WTC11 (cell line): ENCODE results near the gene ADAM19. TPM values are rescaled to one million over a fixed set of nuclear protein-coding genes. Genes with fewer than 3 reads are reported as not detected.

ENCODE experiments used
- ATAC-seq: fragments of 200-7000 bp; cut with Tn5 transposase; 2 replicates; pipeline ENCODE4 v1.10.0; 2021; ENCODE audit warnings: mild to moderate bottlenecking, moderate library complexity
- CTCF ChIA-PET: fragments of 300-600 bp; sonication (Branson Sonifier 250); formaldehyde crosslinking; loops from one replicate; lab custom pipeline; 2021; ENCODE audit warnings: antibody characterized with exemption; lab: Charles Lee
- POLR2A ChIA-PET: fragments of 350-600 bp; sonication (Branson Sonifier 250); formaldehyde crosslinking; loops from one replicate; lab custom pipeline; 2021; ENCODE audit warnings: antibody characterized with exemption; lab: Charles Lee
- DNase-seq: peaks from one replicate; pipeline ENCODE4 v3.0.0; 2021; ENCODE audit warnings: low spot score
- H3K27ac Mint-ChIP-seq: 2 replicates; pipeline ENCODE4 v1.8.0; 2021; ENCODE audit warnings: mixed read lengths
- H3K27me3 Mint-ChIP-seq: 2 replicates; pipeline ENCODE4 v1.8.0; 2021; ENCODE audit warnings: low read depth, mild to moderate bottlenecking, moderate library complexity, mixed read lengths
- H3K36me3 Mint-ChIP-seq: 2 replicates; pipeline ENCODE4 v1.8.0; 2021; ENCODE audit warnings: mixed read lengths
- H3K4me1 Mint-ChIP-seq: 2 replicates; pipeline ENCODE4 v1.8.0; 2022; ENCODE audit warnings: mixed read lengths
- H3K4me3 Mint-ChIP-seq: 2 replicates; pipeline ENCODE4 v1.8.0; 2021; ENCODE audit warnings: mild to moderate bottlenecking, moderate library complexity, mixed read lengths
- H3K9me3 Mint-ChIP-seq: 2 replicates; pipeline ENCODE4 v1.8.0; 2021; ENCODE audit warnings: mixed read lengths
- AR ChIP-seq: fragments of 250-450 bp; sonication (Bioruptor Pico); IDR thresholded peaks from 2 replicates; pipeline ENCODE4 v1.9.0; 2021; ENCODE audit warnings: mild to moderate bottlenecking
- CBFB ChIP-seq: sonication (generic); formaldehyde crosslinking; IDR thresholded peaks from 2 replicates; pipeline ENCODE4 v1.8.1; 2022; ENCODE audit warnings: mild to moderate bottlenecking, low read depth, missing genetic modification reagents
- CDX4 ChIP-seq: fragments of 250-450 bp; sonication (Bioruptor Pico); IDR thresholded peaks from 2 replicates; pipeline ENCODE4 v1.9.0; 2021; ENCODE audit warnings: moderate library complexity, mild to moderate bottlenecking, inconsistent platforms, borderline replicate concordance
- E2F4 ChIP-seq: sonication (generic); formaldehyde crosslinking; IDR thresholded peaks from 2 replicates; pipeline ENCODE4 v1.8.1; 2022; ENCODE audit warnings: low read depth, mild to moderate bottlenecking, moderate library complexity, missing genetic modification reagents, borderline replicate concordance
- EMX1 ChIP-seq: fragments of 250-450 bp; sonication (Bioruptor Pico); IDR thresholded peaks from 2 replicates; pipeline ENCODE4 v1.8.0; 2021; ENCODE audit warnings: mild to moderate bottlenecking
- ETV6 ChIP-seq: sonication (generic); formaldehyde crosslinking; IDR thresholded peaks from 2 replicates; pipeline ENCODE4 v1.8.1; 2022; ENCODE audit warnings: mild to moderate bottlenecking, missing genetic modification reagents
- NR3C1 ChIP-seq: sonication (generic); formaldehyde crosslinking; conservative IDR thresholded peaks from 2 replicates; pipeline ENCODE4 v1.8.1; 2023; ENCODE audit warnings: low read depth, mild to moderate bottlenecking, missing genetic modification reagents
- PRDM15 ChIP-seq: sonication (generic); formaldehyde crosslinking; IDR thresholded peaks from 2 replicates; pipeline ENCODE4 v1.8.0; 2022; ENCODE audit warnings: missing genetic modification reagents
- ZBTB43 ChIP-seq: sonication (generic); formaldehyde crosslinking; IDR thresholded peaks from 2 replicates; pipeline ENCODE4 v1.8.1; 2023; ENCODE audit warnings: mild to moderate bottlenecking, missing genetic modification reagents
- ZNF219 ChIP-seq: sonication (generic); formaldehyde crosslinking; IDR thresholded peaks from 2 replicates; pipeline ENCODE4 v1.8.0; 2023; ENCODE audit warnings: missing genetic modification reagents, mild to moderate bottlenecking, borderline replicate concordance
- ZNF263 ChIP-seq: sonication (generic); formaldehyde crosslinking; IDR thresholded peaks from 2 replicates; pipeline ENCODE4 v1.8.1; 2022; ENCODE audit warnings: low read depth, mild to moderate bottlenecking, moderate library complexity, missing genetic modification reagents
- ZNF532 ChIP-seq: fragments of 250-450 bp; sonication (Bioruptor Pico); IDR thresholded peaks from 2 replicates; pipeline ENCODE4 v1.9.0; 2021; ENCODE audit warnings: mild to moderate bottlenecking, borderline replicate concordance
- ZNF671 ChIP-seq: fragments of 250-450 bp; sonication (Bioruptor Pico); IDR thresholded peaks from 2 replicates; pipeline ENCODE4 v1.8.0; 2021; ENCODE audit warnings: mild to moderate bottlenecking
- total RNA-seq: library from RNA; stranded (reverse); gene quantifications from 3 replicates; pipeline ENCODE4 v1.2.3, GENCODE V29; 2021

The ADAM19 gene
- total RNA-seq, 1 experiment from 2014 or later: 28.6 TPM

GRCh38 chr5:157486221-157486681 is 89.3 kb downstream of the ADAM19 start:
- Mint-ChIP-seq H3K36me3 (peaks cover 12% of the 10 kb centered on the region), H3K27ac (no peak overlapping the region), H3K4me1 (no peaks in the 10 kb centered on the region), H3K4me3 (no peak overlapping the region), H3K27me3 (no peaks in the 10 kb centered on the region), H3K9me3 (peaks cover 3% of the 10 kb centered on the region; the same call in 1 of the 2 replicates)
- no peak for DNase-seq
- no peak for ATAC-seq
- POLR2A ChIA-PET: no interaction called here
- TF ChIP-seq ZNF671 (CRISPR knock-in tag) (no peak), E2F4 (CRISPR knock-in tag) (no peak), NR3C1 (CRISPR knock-in tag) (no peak), ZNF263 (CRISPR knock-in tag) (no peak), ZNF532 (no peak), AR (no peak)
- CTCF ChIA-PET: interaction anchor here (1.4 to 1.8 kb wide), 3 partner anchors 14 to 182 kb away, joined by 3 to 6 read pairs (median 4); no protein-coding TSS in a partner anchor

- Mint-ChIP-seq H3K27me3 (no peaks in the 10 kb centered on the region), H3K4me1 (no peaks in the 10 kb centered on the region), H3K4me3 (no peak overlapping the region), H3K36me3 (peaks cover 11% of the 10 kb centered on the region), H3K27ac (no peak overlapping the region), H3K9me3 (peaks cover 3% of the 10 kb centered on the region; the same call in 1 of the 2 replicates)
- no peak for DNase-seq
- ChIA-PET CTCF (interaction anchor here (1.4 to 1.8 kb wide), 3 partner anchors 14 to 182 kb away, joined by 3 to 6 read pairs (median 4); no protein-coding TSS in a partner anchor), POLR2A (no interaction called here)
- TF ChIP-seq CDX4 (CRISPR knock-in tag): no peak
- TF ChIP-seq EMX1: no peak
- TF ChIP-seq CBFB (CRISPR knock-in tag): no peak
- no peak for TF ChIP-seq ZBTB43 (CRISPR knock-in tag)
- no peak for TF ChIP-seq ETV6 (CRISPR knock-in tag)
- no peak for TF ChIP-seq PRDM15 (CRISPR knock-in tag)
- TF ChIP-seq ZNF219 (CRISPR knock-in tag): no peak
- no peak for ATAC-seq
These were observed 89.8 kb downstream of the ADAM19 start for GRCh38 chr5:157485811-157486210.
